Activated B cell treated with CpG ODN at 0.5 μM for 24 hours (primary cell): Measurements from ENCODE around the gene NFKB1. TPM values are rescaled to one million over a fixed set of nuclear protein-coding genes. Genes with fewer than 3 reads are reported as not detected.

Experiments used
- ATAC-seq: fragments of 200-7000 bp; cut with Tn5 transposase; one replicate; pipeline ENCODE4 v1.10.0; 2021; ENCODE audit warnings: low read depth, mild to moderate bottlenecking, moderate library complexity
- CTCF ChIA-PET: fragments of 350-600 bp; sonication (Branson Sonifier 250); formaldehyde crosslinking; loops from one replicate; lab custom pipeline; 2021; ENCODE audit warnings: antibody characterized with exemption; lab: Charles Lee
- POLR2A ChIA-PET: fragments of 350-600 bp; sonication (Branson Sonifier 250); formaldehyde crosslinking; loops from one replicate; lab custom pipeline; 2021; ENCODE audit warnings: antibody characterized with exemption; lab: Charles Lee
- DNase-seq: peaks from one replicate; pipeline ENCODE4 v3.0.0; 2022
- H3K27ac Mint-ChIP-seq: one replicate; pipeline ENCODE4 v1.8.0; 2020; ENCODE audit warnings: mixed read lengths
- H3K27me3 Mint-ChIP-seq: one replicate; pipeline ENCODE4 v1.8.0; 2021; ENCODE audit warnings: mixed read lengths
- H3K36me3 Mint-ChIP-seq: one replicate; pipeline ENCODE4 v1.8.0; 2021; ENCODE audit warnings: low read depth, mixed read lengths
- H3K4me1 Mint-ChIP-seq: one replicate; pipeline ENCODE4 v1.8.0; 2021; ENCODE audit warnings: mixed read lengths
- H3K4me3 Mint-ChIP-seq: one replicate; pipeline ENCODE4 v1.8.0; 2020; ENCODE audit warnings: mild to moderate bottlenecking, mixed read lengths
- H3K9me3 Mint-ChIP-seq: one replicate; pipeline ENCODE4 v1.8.0; 2020; ENCODE audit warnings: mixed read lengths
- CTCF ChIP-seq: fragments of 200-600 bp; IDR thresholded peaks from one replicate; pipeline ENCODE4 v1.8.0; 2022; ENCODE audit warnings: antibody characterized with exemption, mild to moderate bottlenecking
- intact Hi-C: fragments of 100-400 bp; cut with micrococcal nuclease; formaldehyde crosslinking; loops from one replicate; pipeline ENCODE4 v1.15.1; 2024
- total RNA-seq: library from RNA; stranded (reverse); gene quantifications from 2 replicates; pipeline ENCODE4 v1.2.3, GENCODE V29; 2022

NFKB1 gene
- total RNA-seq, 1 donor from 2014 or later: 308 TPM

- no peaks in the 10 kb centered on the region for H3K27me3 Mint-ChIP-seq
- no peak overlapping the region for H3K4me3 Mint-ChIP-seq
- peak overlapping the region; percentile 7 for H3K27ac Mint-ChIP-seq
- DNase-seq: no peak
- no peak for ATAC-seq
- H3K9me3 Mint-ChIP-seq: no peaks in the 10 kb centered on the region
- ChIA-PET CTCF (no interaction called here), POLR2A (interaction anchor here (0.7 kb wide), 1 partner anchor 84 kb away, joined by 3 read pairs; the partner anchor contains the start of gene NFKB1)
- H3K4me1 Mint-ChIP-seq: peaks cover 14% of the 10 kb centered on the region
- no peak for TF ChIP-seq CTCF
- intact Hi-C loops: loop anchor here (1.0 kb wide), 1 partner anchor 10 kb away; no protein-coding TSS in a partner anchor
- H3K36me3 Mint-ChIP-seq: peaks cover 96% of the 10 kb centered on the region
Observed at GRCh38 chr4:102585329-102585728, 84.2 kb downstream of the NFKB1 start.

- H3K4me3 Mint-ChIP-seq: no peak overlapping the region
- ChIA-PET CTCF (no interaction called here), POLR2A (no interaction called here)
- H3K36me3 Mint-ChIP-seq: peaks cover 98% of the 10 kb centered on the region
- ATAC-seq (no peak), DNase-seq (no peak)
- no peak for TF ChIP-seq CTCF
- no peaks in the 10 kb centered on the region for H3K27me3 Mint-ChIP-seq
- intact Hi-C loops: loop anchor here (2.0 kb wide), 1 partner anchor 19 kb away; no protein-coding TSS in a partner anchor
- H3K4me1 Mint-ChIP-seq: peaks cover 12% of the 10 kb centered on the region
- H3K9me3 Mint-ChIP-seq: no peaks in the 10 kb centered on the region
- peak overlapping the region; percentile 33 for H3K27ac Mint-ChIP-seq
Observed at GRCh38 chr4:102586002-102586643, 85.0 kb downstream of the NFKB1 start.

GRCh38 chr4:102586644-102587021, 85.5 kb downstream of the NFKB1 start:
- H3K27me3 Mint-ChIP-seq: no peaks in the 10 kb centered on the region
- peaks cover 14% of the 10 kb centered on the region for H3K4me1 Mint-ChIP-seq
- no peak overlapping the region for H3K4me3 Mint-ChIP-seq
- peaks cover 98% of the 10 kb centered on the region for H3K36me3 Mint-ChIP-seq
- no peak for TF ChIP-seq CTCF
- peaks cover 2% of the 10 kb centered on the region for H3K9me3 Mint-ChIP-seq
- no peak for DNase-seq
- intact Hi-C loops: loop anchor here (2.0 kb wide), 1 partner anchor 18 kb away; no protein-coding TSS in a partner anchor
- H3K27ac Mint-ChIP-seq: peak overlapping the region; percentile 33
- ChIA-PET POLR2A (no interaction called here), CTCF (no interaction called here)
- no peak for ATAC-seq

GRCh38 chr4:102589743-102590142, 88.6 kb downstream of the NFKB1 start:
- peaks cover 34% of the 10 kb centered on the region for H3K4me1 Mint-ChIP-seq
- ATAC-seq (no peak), DNase-seq (no peak)
- CTCF ChIA-PET: no interaction called here
- POLR2A ChIA-PET: no interaction called here
- peaks cover 96% of the 10 kb centered on the region for H3K36me3 Mint-ChIP-seq
- intact Hi-C loops: no loop called here
- peaks cover 2% of the 10 kb centered on the region for H3K9me3 Mint-ChIP-seq
- TF ChIP-seq CTCF: no peak
- H3K4me3 Mint-ChIP-seq: no peak overlapping the region
- H3K27me3 Mint-ChIP-seq: no peaks in the 10 kb centered on the region
- no peak overlapping the region for H3K27ac Mint-ChIP-seq

GRCh38 chr4:102592256-102592655, 91.1 kb downstream of the NFKB1 start:
- peaks cover 2% of the 10 kb centered on the region for H3K9me3 Mint-ChIP-seq
- intact Hi-C loops: no loop called here
- ATAC-seq (no peak), DNase-seq (no peak)
- no peak for TF ChIP-seq CTCF
- H3K36me3 Mint-ChIP-seq: peaks cover 94% of the 10 kb centered on the region
- H3K4me3 Mint-ChIP-seq: no peak overlapping the region
- H3K4me1 Mint-ChIP-seq: peaks cover 26% of the 10 kb centered on the region
- ChIA-PET POLR2A (no interaction called here), CTCF (no interaction called here)
- no peak overlapping the region for H3K27ac Mint-ChIP-seq
- H3K27me3 Mint-ChIP-seq: no peaks in the 10 kb centered on the region
